DND-41 (cell line): Measurements from ENCODE around the gene DLX1.

ENCODE experiments used
- ATAC-seq: fragments of 200-7000 bp; cut with Tn5 transposase; 3 replicates; pipeline ENCODE4 v1.9.1; 2021; ENCODE audit warnings: low read depth; ENCODE audit not compliant: insufficient read depth
- DNase-seq: peaks from one replicate; pipeline ENCODE4 v3.0.0-alpha.2; 2020
- H2AFZ ChIP-seq: 2 replicates; pipeline ENCODE4 v1.6.0; 2012; ENCODE audit warnings: low read depth, low read length
- H3K27ac ChIP-seq: 2 replicates; pipeline ENCODE4 v1.5.1; 2012; ENCODE audit warnings: low read length, inconsistent platforms
- H3K27me3 ChIP-seq: fragments of 200-600 bp; sonication (generic); 2 replicates; pipeline ENCODE4 v1.6.0; 2012; ENCODE audit warnings: low read length, mild to moderate bottlenecking, inconsistent platforms; ENCODE audit not compliant: insufficient read depth, poor library complexity
- H3K36me3 ChIP-seq: 2 replicates; pipeline ENCODE4 v1.5.1; 2012; ENCODE audit warnings: low read length, inconsistent platforms; ENCODE audit not compliant: insufficient read depth
- H3K4me1 ChIP-seq: 2 replicates; pipeline ENCODE4 v1.5.1; 2012; ENCODE audit warnings: mild to moderate bottlenecking, low read length; ENCODE audit not compliant: insufficient read depth
- H3K4me2 ChIP-seq: 2 replicates; pipeline ENCODE4 v1.6.0; 2012; ENCODE audit warnings: mild to moderate bottlenecking, moderate library complexity, low read length, inconsistent platforms; ENCODE audit not compliant: insufficient read depth
- H3K4me3 ChIP-seq, 2 experiments: fragments of 200-600 bp in 1 of 2; shearing (Covaris generic) in 1 of 2; 2 replicates each; pipeline ENCODE4 v1.5.1; 2012 to 2016; ENCODE audit warnings: inconsistent platforms in 2 of 2, low read length in 2 of 2, mild to moderate bottlenecking in 2 of 2, low read depth in 1 of 2, moderate library complexity in 1 of 2
- H3K79me2 ChIP-seq: 2 replicates; pipeline ENCODE4 v1.6.0; 2012; ENCODE audit warnings: low read length, inconsistent platforms; ENCODE audit not compliant: insufficient read depth
- H3K9ac ChIP-seq: 2 replicates; pipeline ENCODE4 v1.6.0; 2012; ENCODE audit warnings: low read depth, mild to moderate bottlenecking, inconsistent platforms, low read length, moderate library complexity
- H3K9me3 ChIP-seq: 2 replicates; pipeline ENCODE4 v1.5.1; 2012; ENCODE audit warnings: low read length, moderate library complexity, mild to moderate bottlenecking, inconsistent platforms; ENCODE audit not compliant: insufficient read depth, severe bottlenecking
- H4K20me1 ChIP-seq: 2 replicates; pipeline ENCODE4 v1.6.0; 2012; ENCODE audit warnings: low read length; ENCODE audit not compliant: insufficient read depth
- EZH2 ChIP-seq: IDR thresholded peaks from 3 replicates; pipeline ENCODE4 v1.6.1; 2012; ENCODE audit warnings: borderline replicate concordance, low read depth, mild to moderate bottlenecking, moderate library complexity, low read length, inconsistent platforms; ENCODE audit not compliant: severe bottlenecking
- TF ChIP-seq, protein P1 (sequence below): IDR thresholded peaks from 2 replicates; pipeline ENCODE4 v1.5.1; 2012; ENCODE audit warnings: borderline replicate concordance, low read length, moderate library complexity, mild to moderate bottlenecking; ENCODE audit not compliant: poor library complexity, severe bottlenecking; ENCODE audit errors: extremely low read depth

Gene DLX1

DNA sequence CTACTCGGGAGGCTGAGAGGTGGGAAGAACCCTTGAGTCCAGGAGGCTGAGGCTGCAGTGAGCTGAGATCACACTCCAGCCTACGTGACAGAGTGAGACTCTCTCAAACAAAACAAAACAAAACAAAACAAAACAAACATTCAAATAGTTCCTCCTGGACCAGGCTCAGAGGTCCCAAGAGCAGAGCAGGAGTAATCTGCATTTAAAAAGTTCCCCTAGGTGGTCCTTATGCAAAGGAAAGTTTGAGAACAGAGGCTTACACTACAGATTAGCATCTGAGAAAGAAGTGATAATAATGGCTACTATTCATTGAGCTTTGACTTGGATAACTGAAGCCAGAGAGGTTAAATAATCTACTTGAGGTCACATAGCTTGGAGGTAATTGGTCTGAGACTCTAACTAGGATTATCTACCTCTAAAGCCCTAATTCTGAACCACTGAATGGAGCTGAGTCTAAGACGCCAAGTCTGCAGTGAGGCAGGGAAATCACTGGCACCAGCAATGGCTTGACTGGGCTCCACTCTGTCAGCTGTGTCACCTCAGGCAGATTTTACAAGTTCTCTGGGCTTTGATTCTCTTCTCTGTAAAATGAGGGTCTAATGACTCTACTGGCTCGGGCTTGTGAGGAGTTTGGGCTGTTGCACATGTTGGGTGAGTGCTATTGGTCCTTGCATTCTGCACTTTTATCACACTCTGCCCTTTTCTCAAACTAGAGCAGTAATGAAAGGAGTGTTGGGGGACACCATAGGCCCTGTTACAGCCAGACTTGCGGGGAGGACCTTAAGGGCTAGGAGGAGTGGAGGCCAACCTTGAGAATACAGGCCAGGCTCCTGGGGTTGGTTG, 46.6 kb downstream of the DLX1 start:
- DNase-seq = no peak

DNA sequence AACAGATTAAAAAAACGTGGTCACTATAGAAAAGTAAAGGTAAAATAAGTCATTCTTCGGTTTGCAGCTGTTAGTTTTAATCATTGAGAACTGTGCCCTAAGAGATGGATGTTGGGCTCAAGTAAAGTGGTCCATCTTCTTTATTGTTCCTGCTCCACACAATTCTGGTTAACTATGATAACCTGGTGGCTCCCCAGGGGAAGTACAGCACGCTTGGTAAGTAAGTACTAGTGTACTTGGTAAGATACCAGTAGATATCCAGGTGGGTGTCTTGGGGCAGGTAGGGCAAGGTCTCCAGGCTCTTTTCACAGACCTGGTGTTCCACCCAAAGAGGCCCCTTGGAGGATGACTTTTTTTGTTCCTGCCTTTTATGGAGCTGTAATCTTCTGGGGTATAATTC, 49.0 kb downstream of the DLX1 start:
- no peak overlapping the region for H3K27ac ChIP-seq
- no peak for ATAC-seq
- no peaks in the 10 kb centered on the region for H4K20me1 ChIP-seq
- no peak for TF ChIP-seq EZH2
- TF ChIP-seq, protein P1, sequence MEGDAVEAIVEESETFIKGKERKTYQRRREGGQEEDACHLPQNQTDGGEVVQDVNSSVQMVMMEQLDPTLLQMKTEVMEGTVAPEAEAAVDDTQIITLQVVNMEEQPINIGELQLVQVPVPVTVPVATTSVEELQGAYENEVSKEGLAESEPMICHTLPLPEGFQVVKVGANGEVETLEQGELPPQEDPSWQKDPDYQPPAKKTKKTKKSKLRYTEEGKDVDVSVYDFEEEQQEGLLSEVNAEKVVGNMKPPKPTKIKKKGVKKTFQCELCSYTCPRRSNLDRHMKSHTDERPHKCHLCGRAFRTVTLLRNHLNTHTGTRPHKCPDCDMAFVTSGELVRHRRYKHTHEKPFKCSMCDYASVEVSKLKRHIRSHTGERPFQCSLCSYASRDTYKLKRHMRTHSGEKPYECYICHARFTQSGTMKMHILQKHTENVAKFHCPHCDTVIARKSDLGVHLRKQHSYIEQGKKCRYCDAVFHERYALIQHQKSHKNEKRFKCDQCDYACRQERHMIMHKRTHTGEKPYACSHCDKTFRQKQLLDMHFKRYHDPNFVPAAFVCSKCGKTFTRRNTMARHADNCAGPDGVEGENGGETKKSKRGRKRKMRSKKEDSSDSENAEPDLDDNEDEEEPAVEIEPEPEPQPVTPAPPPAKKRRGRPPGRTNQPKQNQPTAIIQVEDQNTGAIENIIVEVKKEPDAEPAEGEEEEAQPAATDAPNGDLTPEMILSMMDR = no peak
- no peak overlapping the region for H3K9ac ChIP-seq
- H3K27me3 ChIP-seq = no peaks in the 10 kb centered on the region
- no peak overlapping the region for H2AFZ ChIP-seq
- H3K9me3 ChIP-seq = no peaks in the 10 kb centered on the region
- no peak overlapping the region for H3K4me3 ChIP-seq
- no peak for DNase-seq
- no peaks in the 10 kb centered on the region for H3K4me1 ChIP-seq
- no peaks in the 10 kb centered on the region for H3K36me3 ChIP-seq
- no peak overlapping the region for H3K4me2 ChIP-seq
- H3K79me2 ChIP-seq = no peaks in the 10 kb centered on the region

More for the DNA sequence above, 46.6 kb downstream of the DLX1 start:
- ATAC-seq = no peak
- Histone ChIP-seq H3K9me3 (no peaks in the 10 kb centered on the region), H3K4me1 (no peaks in the 10 kb centered on the region), H3K4me2 (no peak overlapping the region), H3K4me3 (no peak overlapping the region), H3K27me3 (no peaks in the 10 kb centered on the region), H3K9ac (no peak overlapping the region), H3K79me2 (no peaks in the 10 kb centered on the region), H3K27ac (no peak overlapping the region), H4K20me1 (no peaks in the 10 kb centered on the region), H2AFZ (no peak overlapping the region), H3K36me3 (no peaks in the 10 kb centered on the region)
- TF ChIP-seq, protein P1 = no peak
- no peak for TF ChIP-seq EZH2

DNA sequence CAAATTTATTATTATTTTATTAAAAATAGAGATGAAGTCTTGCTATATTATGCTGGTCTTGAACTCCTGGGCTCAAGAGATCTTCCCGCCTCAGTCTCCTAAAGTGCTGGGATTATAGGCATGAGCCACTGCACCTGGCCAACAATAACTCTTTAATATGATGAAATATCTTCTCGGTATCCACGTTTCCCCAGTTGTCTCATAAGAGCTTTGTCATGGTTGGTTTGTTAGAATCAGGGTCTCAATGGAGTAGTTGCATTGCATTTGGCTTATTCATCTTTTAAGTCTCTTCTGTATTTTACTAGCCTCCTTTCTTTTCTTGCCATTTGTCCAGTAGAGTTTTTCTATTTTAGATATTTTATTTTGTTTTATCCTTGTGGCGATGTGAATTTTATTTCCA, 50.1 kb downstream of the DLX1 start:
- ATAC-seq (no peak), DNase-seq (no peak)
- Histone ChIP-seq H4K20me1 (no peaks in the 10 kb centered on the region), H3K4me2 (no peak overlapping the region), H3K27ac (no peak overlapping the region), H2AFZ (no peak overlapping the region), H3K4me1 (no peaks in the 10 kb centered on the region), H3K36me3 (no peaks in the 10 kb centered on the region), H3K4me3 (no peak overlapping the region), H3K9me3 (no peaks in the 10 kb centered on the region), H3K79me2 (no peaks in the 10 kb centered on the region), H3K27me3 (no peaks in the 10 kb centered on the region), H3K9ac (no peak overlapping the region)
- TF ChIP-seq, protein P1 = no peak
- TF ChIP-seq EZH2 = no peak
